Measurements from ENCODE around the gene DNAH9. TPM values are rescaled to one million over a fixed set of nuclear protein-coding genes. Genes with fewer than 3 reads are reported as not detected.

Gene DNAH9
- total and polyA plus RNA-seq, 4 donors: under 0.01 to 0.09 TPM; not detected in 2

DNA sequence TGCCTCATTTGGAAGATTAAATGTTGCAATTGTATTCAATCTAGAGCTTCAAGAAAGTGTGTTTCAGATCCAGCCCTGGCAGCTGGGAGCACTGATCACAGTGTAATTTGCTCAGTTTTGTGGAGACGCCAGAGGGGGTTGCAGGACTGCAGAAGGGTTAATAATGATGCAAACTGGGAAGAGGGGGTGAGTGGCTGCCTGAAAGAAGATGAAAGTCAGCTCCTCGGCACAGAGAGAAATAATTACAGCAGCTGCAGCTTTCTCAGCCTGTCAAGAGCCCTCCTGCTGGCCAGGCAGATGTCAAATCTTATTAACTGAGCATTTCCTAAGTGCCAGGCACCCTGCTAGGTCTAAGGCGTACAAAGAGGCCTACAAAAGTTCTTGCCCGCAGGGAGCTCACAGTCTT lies 301.3 kb downstream of the DNAH9 start:
- H3K9me3 ChIP-seq (ENCODE audit: control insufficient read depth in 4 of 4, low read length in 3 of 4): no peaks in the 10 kb centered on the region
- no peak overlapping the region for H3K9ac ChIP-seq (ENCODE audit: low read depth in 1 of 2, low read length in 2 of 2)
- H3K27me3 ChIP-seq (ENCODE audit: control insufficient read depth in 4 of 4, insufficient read depth in 4 of 4, low read length in 3 of 4): no peaks in the 10 kb centered on the region
- H3K4me1 ChIP-seq (ENCODE audit: control insufficient read depth in 4 of 4, insufficient read depth in 4 of 4, low read length in 3 of 4): no peaks in the 10 kb centered on the region
- no peak for DNase-seq (ENCODE audit: low spot score)
- no peaks in the 10 kb centered on the region for H3K36me3 ChIP-seq (ENCODE audit: control insufficient read depth in 4 of 4, insufficient read depth in 3 of 4, low read depth in 1 of 4, low read length in 3 of 4)
- H3K27ac ChIP-seq (ENCODE audit: low read depth in 1 of 2, low read length in 2 of 2): no peak overlapping the region
- no peak for TF ChIP-seq NR2F2 (IDR thresholded peaks at IDR 0.05)
- TF ChIP-seq HNF4G (IDR thresholded peaks at IDR 0.05): no peak
- no peak for TF ChIP-seq RXRA (IDR thresholded peaks at IDR 0.05)
- no peak for TF ChIP-seq YY1 (IDR thresholded peaks at IDR 0.05)
- TF ChIP-seq, protein P1, sequence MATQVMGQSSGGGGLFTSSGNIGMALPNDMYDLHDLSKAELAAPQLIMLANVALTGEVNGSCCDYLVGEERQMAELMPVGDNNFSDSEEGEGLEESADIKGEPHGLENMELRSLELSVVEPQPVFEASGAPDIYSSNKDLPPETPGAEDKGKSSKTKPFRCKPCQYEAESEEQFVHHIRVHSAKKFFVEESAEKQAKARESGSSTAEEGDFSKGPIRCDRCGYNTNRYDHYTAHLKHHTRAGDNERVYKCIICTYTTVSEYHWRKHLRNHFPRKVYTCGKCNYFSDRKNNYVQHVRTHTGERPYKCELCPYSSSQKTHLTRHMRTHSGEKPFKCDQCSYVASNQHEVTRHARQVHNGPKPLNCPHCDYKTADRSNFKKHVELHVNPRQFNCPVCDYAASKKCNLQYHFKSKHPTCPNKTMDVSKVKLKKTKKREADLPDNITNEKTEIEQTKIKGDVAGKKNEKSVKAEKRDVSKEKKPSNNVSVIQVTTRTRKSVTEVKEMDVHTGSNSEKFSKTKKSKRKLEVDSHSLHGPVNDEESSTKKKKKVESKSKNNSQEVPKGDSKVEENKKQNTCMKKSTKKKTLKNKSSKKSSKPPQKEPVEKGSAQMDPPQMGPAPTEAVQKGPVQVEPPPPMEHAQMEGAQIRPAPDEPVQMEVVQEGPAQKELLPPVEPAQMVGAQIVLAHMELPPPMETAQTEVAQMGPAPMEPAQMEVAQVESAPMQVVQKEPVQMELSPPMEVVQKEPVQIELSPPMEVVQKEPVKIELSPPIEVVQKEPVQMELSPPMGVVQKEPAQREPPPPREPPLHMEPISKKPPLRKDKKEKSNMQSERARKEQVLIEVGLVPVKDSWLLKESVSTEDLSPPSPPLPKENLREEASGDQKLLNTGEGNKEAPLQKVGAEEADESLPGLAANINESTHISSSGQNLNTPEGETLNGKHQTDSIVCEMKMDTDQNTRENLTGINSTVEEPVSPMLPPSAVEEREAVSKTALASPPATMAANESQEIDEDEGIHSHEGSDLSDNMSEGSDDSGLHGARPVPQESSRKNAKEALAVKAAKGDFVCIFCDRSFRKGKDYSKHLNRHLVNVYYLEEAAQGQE (IDR thresholded peaks at IDR 0.05): no peak
- TF ChIP-seq TAF1 (conservative IDR thresholded peaks at IDR 0.05): no peak
- no peak for TF ChIP-seq GABPA (IDR thresholded peaks at IDR 0.05 in 1 of 2, conservative IDR thresholded peaks at IDR 0.05 in 1 of 2)
- TF ChIP-seq, protein P2, sequence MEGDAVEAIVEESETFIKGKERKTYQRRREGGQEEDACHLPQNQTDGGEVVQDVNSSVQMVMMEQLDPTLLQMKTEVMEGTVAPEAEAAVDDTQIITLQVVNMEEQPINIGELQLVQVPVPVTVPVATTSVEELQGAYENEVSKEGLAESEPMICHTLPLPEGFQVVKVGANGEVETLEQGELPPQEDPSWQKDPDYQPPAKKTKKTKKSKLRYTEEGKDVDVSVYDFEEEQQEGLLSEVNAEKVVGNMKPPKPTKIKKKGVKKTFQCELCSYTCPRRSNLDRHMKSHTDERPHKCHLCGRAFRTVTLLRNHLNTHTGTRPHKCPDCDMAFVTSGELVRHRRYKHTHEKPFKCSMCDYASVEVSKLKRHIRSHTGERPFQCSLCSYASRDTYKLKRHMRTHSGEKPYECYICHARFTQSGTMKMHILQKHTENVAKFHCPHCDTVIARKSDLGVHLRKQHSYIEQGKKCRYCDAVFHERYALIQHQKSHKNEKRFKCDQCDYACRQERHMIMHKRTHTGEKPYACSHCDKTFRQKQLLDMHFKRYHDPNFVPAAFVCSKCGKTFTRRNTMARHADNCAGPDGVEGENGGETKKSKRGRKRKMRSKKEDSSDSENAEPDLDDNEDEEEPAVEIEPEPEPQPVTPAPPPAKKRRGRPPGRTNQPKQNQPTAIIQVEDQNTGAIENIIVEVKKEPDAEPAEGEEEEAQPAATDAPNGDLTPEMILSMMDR (IDR thresholded peaks at IDR 0.05; ENCODE audit: low read depth, low read length, missing input control): no peak
- TF ChIP-seq RAD21 (IDR thresholded peaks at IDR 0.05): no peak
- TF ChIP-seq, protein P3, sequence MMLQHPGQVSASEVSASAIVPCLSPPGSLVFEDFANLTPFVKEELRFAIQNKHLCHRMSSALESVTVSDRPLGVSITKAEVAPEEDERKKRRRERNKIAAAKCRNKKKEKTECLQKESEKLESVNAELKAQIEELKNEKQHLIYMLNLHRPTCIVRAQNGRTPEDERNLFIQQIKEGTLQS (IDR thresholded peaks at IDR 0.05): no peak
- no peak for TF ChIP-seq SP1 (IDR thresholded peaks at IDR 0.05)
- no peak for TF ChIP-seq HNF4A (conservative IDR thresholded peaks at IDR 0.05)
- TF ChIP-seq FOXA1 (IDR thresholded peaks at IDR 0.05): no peak
- no peak for TF ChIP-seq JUND (IDR thresholded peaks at IDR 0.05)
- TF ChIP-seq EGR1 (IDR thresholded peaks at IDR 0.05; ENCODE audit: low read depth in 2 of 2): no peak
- 51% methylated on average over 4 of the region's 4 CpGs for WGBS
- no peak overlapping the region for H3K4me3 ChIP-seq (ENCODE audit: low read depth in 1 of 3, low read length in 3 of 3)

DNA sequence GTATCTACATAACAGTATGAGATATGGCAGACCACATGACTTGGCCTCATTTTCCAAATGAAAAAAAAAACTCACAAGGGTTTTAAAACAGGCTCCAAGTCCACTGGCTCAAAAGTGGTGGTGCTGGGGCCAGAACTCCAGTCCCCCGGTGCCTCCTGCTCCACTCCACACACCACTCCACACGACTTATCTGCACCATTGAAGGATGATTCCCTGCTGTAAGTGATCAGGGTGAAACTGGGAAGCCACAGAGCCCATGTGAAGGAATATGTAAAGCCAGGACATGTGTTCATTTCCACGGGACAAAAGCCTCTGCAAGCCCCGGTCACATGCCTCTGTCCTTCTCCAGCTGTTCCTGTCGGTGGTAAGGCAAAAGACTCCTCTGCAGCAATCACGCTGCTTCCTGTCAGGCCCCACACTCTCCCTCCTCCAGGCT lies 301.8 kb downstream of the DNAH9 start:
- no peaks in the 10 kb centered on the region for H3K36me3 ChIP-seq (ENCODE audit: control insufficient read depth in 4 of 4, insufficient read depth in 3 of 4, low read depth in 1 of 4, low read length in 3 of 4)
- H3K9me3 ChIP-seq (ENCODE audit: control insufficient read depth in 4 of 4, low read length in 3 of 4): no peaks in the 10 kb centered on the region
- WGBS: 49% methylated on average over 6 of the region's 6 CpGs
- no peak overlapping the region for H3K27ac ChIP-seq (ENCODE audit: low read depth in 1 of 2, low read length in 2 of 2)
- no peak for DNase-seq (ENCODE audit: low spot score)
- H3K4me3 ChIP-seq (ENCODE audit: low read depth in 1 of 3, low read length in 3 of 3): no peak overlapping the region
- H3K4me1 ChIP-seq (ENCODE audit: control insufficient read depth in 4 of 4, insufficient read depth in 4 of 4, low read length in 3 of 4): no peaks in the 10 kb centered on the region
- H3K9ac ChIP-seq (ENCODE audit: low read depth in 1 of 2, low read length in 2 of 2): no peak overlapping the region
- TF ChIP-seq, protein P1 (IDR thresholded peaks at IDR 0.05): no peak
- TF ChIP-seq TAF1 (conservative IDR thresholded peaks at IDR 0.05) (no peak), NR2F2 (IDR thresholded peaks at IDR 0.05) (no peak), RAD21 (IDR thresholded peaks at IDR 0.05) (no peak), SP1 (IDR thresholded peaks at IDR 0.05) (no peak), YY1 (IDR thresholded peaks at IDR 0.05) (no peak), FOXA2 (IDR thresholded peaks at IDR 0.05) (no peak), HNF4A (conservative IDR thresholded peaks at IDR 0.05) (no peak), GABPA (IDR thresholded peaks at IDR 0.05 in 1 of 2, conservative IDR thresholded peaks at IDR 0.05 in 1 of 2) (no peak), HNF4G (IDR thresholded peaks at IDR 0.05) (no peak), JUND (IDR thresholded peaks at IDR 0.05) (no peak), EGR1 (IDR thresholded peaks at IDR 0.05; ENCODE audit: low read depth in 2 of 2) (no peak), FOXA1 (IDR thresholded peaks at IDR 0.05) (no peak), RXRA (IDR thresholded peaks at IDR 0.05) (no peak)
- TF ChIP-seq, protein P4, sequence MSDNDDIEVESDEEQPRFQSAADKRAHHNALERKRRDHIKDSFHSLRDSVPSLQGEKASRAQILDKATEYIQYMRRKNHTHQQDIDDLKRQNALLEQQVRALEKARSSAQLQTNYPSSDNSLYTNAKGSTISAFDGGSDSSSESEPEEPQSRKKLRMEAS (IDR thresholded peaks at IDR 0.05): no peak
- TF ChIP-seq, protein P5, sequence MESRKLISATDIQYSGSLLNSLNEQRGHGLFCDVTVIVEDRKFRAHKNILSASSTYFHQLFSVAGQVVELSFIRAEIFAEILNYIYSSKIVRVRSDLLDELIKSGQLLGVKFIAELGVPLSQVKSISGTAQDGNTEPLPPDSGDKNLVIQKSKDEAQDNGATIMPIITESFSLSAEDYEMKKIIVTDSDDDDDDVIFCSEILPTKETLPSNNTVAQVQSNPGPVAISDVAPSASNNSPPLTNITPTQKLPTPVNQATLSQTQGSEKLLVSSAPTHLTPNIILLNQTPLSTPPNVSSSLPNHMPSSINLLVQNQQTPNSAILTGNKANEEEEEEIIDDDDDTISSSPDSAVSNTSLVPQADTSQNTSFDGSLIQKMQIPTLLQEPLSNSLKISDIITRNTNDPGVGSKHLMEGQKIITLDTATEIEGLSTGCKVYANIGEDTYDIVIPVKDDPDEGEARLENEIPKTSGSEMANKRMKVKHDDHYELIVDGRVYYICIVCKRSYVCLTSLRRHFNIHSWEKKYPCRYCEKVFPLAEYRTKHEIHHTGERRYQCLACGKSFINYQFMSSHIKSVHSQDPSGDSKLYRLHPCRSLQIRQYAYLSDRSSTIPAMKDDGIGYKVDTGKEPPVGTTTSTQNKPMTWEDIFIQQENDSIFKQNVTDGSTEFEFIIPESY (IDR thresholded peaks at IDR 0.05): no peak
- TF ChIP-seq, protein P3 (IDR thresholded peaks at IDR 0.05): no peak
- H3K27me3 ChIP-seq (ENCODE audit: control insufficient read depth in 4 of 4, insufficient read depth in 4 of 4, low read length in 3 of 4): no peaks in the 10 kb centered on the region

Measured in liver (tissue), 9 donors.